HepG2 (cell line): ENCODE results near the gene PITPNM2. TPM values are rescaled to one million over a fixed set of nuclear protein-coding genes. Genes with fewer than 3 reads are reported as not detected.

Experiments
- ATAC-seq: fragments of 200-7000 bp; cut with Tn5 transposase; 3 replicates; pipeline ENCODE4 v1.9.1; 2020; ENCODE audit warnings: mild to moderate bottlenecking, moderate library complexity
- BruUV-seq: library from RNA; stranded (reverse); fragments of 400-500 nt; replicated peaks from 2 replicates; lab custom pipeline; 2021; lab: Mats Ljungman, UMichigan
- CTCF ChIA-PET: fragments of 300-600 bp; formaldehyde crosslinking; extraction: SDS; loops from one replicate; lab custom pipeline; 2021; ENCODE audit warnings: low total read pairs, inconsistent platforms, low intra/inter-chr PET ratio; lab: Yijun Ruan, JAX
- POLR2A ChIA-PET: fragments of 350-600 bp; sonication (Branson Sonifier 250); formaldehyde crosslinking; loops from one replicate; lab custom pipeline; 2020; ENCODE audit warnings: antibody characterized with exemption, inconsistent platforms; lab: Yijun Ruan, JAX
- DNase-seq: peaks from one replicate; pipeline ENCODE4 v3.0.0-alpha.2; 2015; ENCODE audit warnings: low spot score
- FAIRE-seq: peaks from 3 replicates; lab custom pipeline; 2011; peaks lifted over from hg19 to GRCh38; lab: Jason Lieb, UNC
- H2AFZ ChIP-seq: one replicate; pipeline ENCODE4 v1.6.1; 2011; ENCODE audit warnings: low read length, inconsistent platforms
- H3K27ac ChIP-seq: fragments of 300-600 bp; 3 replicates; pipeline ENCODE4 v1.8.0; 2011; ENCODE audit warnings: mixed run types, mild to moderate bottlenecking, mixed read lengths, low read length, inconsistent platforms; ENCODE audit not compliant: insufficient read depth; ENCODE audit errors: extremely low read length
- H3K27me3 ChIP-seq, 2 experiments: fragments of 200-600 bp in 1 of 2; 2 replicates in 1 of 2; 3 replicates in 1 of 2; pipeline versions ENCODE4 v1.6.0 to v1.8.0; 2011; ENCODE audit warnings: low read length in 2 of 2, mild to moderate bottlenecking in 2 of 2, moderate library complexity in 2 of 2, inconsistent platforms in 1 of 2; ENCODE audit not compliant: insufficient read depth in 2 of 2, control insufficient read depth in 1 of 2
- H3K36me3 ChIP-seq, 2 experiments: fragments of 200-600 bp in 1 of 2; replicated peaks in 1 of 2; 2 replicates in 1 of 2; 3 replicates in 1 of 2; pipeline versions ENCODE4 v1.5.1 to v1.8.0; 2011; ENCODE audit warnings: low read length in 2 of 2, inconsistent platforms in 1 of 2; ENCODE audit not compliant: insufficient read depth in 2 of 2, control insufficient read depth in 1 of 2
- H3K4me1 ChIP-seq: 2 replicates; pipeline ENCODE4 v1.5.1; 2012; ENCODE audit warnings: low read length, inconsistent platforms; ENCODE audit not compliant: insufficient read depth
- H3K4me2 ChIP-seq: 2 replicates; pipeline ENCODE4 v1.6.0; 2011; ENCODE audit warnings: low read depth, low read length, inconsistent platforms
- H3K4me3 ChIP-seq, 3 experiments: fragments of 200-600 bp in 1 of 3; sonication (generic), shearing (Covaris generic) in 1 of 3; replicated peaks in 1 of 3; 2 replicates each; pipeline ENCODE4 v1.5.1; 2011 to 2016; ENCODE audit warnings: low read length in 3 of 3, inconsistent platforms in 2 of 3, low read depth in 2 of 3, mild to moderate bottlenecking in 2 of 3, control low read depth in 1 of 3, mixed read lengths in 1 of 3; ENCODE audit not compliant: insufficient read depth in 1 of 3
- H3K79me2 ChIP-seq: one replicate; pipeline ENCODE4 v1.6.1; 2011; ENCODE audit warnings: low read length, inconsistent platforms; ENCODE audit not compliant: insufficient read depth
- H3K9ac ChIP-seq: 2 replicates; pipeline ENCODE4 v1.6.0; 2011; ENCODE audit warnings: mild to moderate bottlenecking, low read depth, low read length, inconsistent platforms; ENCODE audit not compliant: insufficient read depth
- H3K9me3 ChIP-seq: 2 replicates; pipeline ENCODE4 v1.5.1; 2012; ENCODE audit warnings: mild to moderate bottlenecking, low read length
- H4K20me1 ChIP-seq: 2 replicates; pipeline ENCODE4 v1.6.0; 2011; ENCODE audit warnings: inconsistent platforms, mild to moderate bottlenecking, low read length, moderate library complexity; ENCODE audit not compliant: insufficient read depth
- AKAP8 ChIP-seq: sonication (generic); formaldehyde crosslinking; IDR thresholded peaks from 2 replicates; pipeline ENCODE4 v1.5.1; 2020; ENCODE audit warnings: mild to moderate bottlenecking, missing genetic modification reagents
- ETV5 ChIP-seq: IDR thresholded peaks from 2 replicates; pipeline ENCODE4 v1.6.1; 2018; ENCODE audit warnings: missing biosample characterization, missing genetic modification reagents, inconsistent platforms, borderline replicate concordance
- GABPB1 ChIP-seq: IDR thresholded peaks from 2 replicates; pipeline ENCODE4 v1.6.1; 2016; ENCODE audit warnings: mild to moderate bottlenecking, missing genetic modification reagents, moderate library complexity, missing compliant biosample characterization
- GMEB1 ChIP-seq: sonication (generic); formaldehyde crosslinking; IDR thresholded peaks from 2 replicates; pipeline ENCODE4 v1.5.1; 2020; ENCODE audit warnings: missing genetic modification reagents, mild to moderate bottlenecking, borderline replicate concordance
- JUN ChIP-seq: sonication (generic); formaldehyde crosslinking; IDR thresholded peaks from 2 replicates; pipeline ENCODE4 v1.4.0; 2020; ENCODE audit warnings: mild to moderate bottlenecking, missing genetic modification reagents
- NFE2 ChIP-seq: sonication (generic); formaldehyde crosslinking; IDR thresholded peaks from 2 replicates; pipeline ENCODE4 v1.4.0; 2020; ENCODE audit warnings: missing genetic modification reagents
- NRL ChIP-seq: sonication (generic); formaldehyde crosslinking; IDR thresholded peaks from 2 replicates; pipeline ENCODE4 v1.5.0; 2020; ENCODE audit warnings: missing genetic modification reagents, mild to moderate bottlenecking, moderate library complexity, borderline replicate concordance
- POLR2AphosphoS5 ChIP-seq: IDR thresholded peaks from 2 replicates; pipeline ENCODE4 v1.6.1; 2012; ENCODE audit warnings: low read depth, low read length
- RXRB ChIP-seq: IDR thresholded peaks from 2 replicates; pipeline ENCODE4 v1.6.1; 2016; ENCODE audit warnings: borderline replicate concordance, missing genetic modification reagents, missing compliant biosample characterization
- SAFB2 ChIP-seq: sonication (generic); formaldehyde crosslinking; IDR thresholded peaks from 2 replicates; pipeline ENCODE4 v1.5.1; 2020; ENCODE audit warnings: missing genetic modification reagents, low read depth, mild to moderate bottlenecking, borderline replicate concordance
- SETDB1 ChIP-seq: sonication (generic); formaldehyde crosslinking; IDR thresholded peaks from 2 replicates; pipeline ENCODE4 v1.5.1; 2020; ENCODE audit warnings: missing genetic modification reagents, mild to moderate bottlenecking, borderline replicate concordance
- SP140L ChIP-seq: sonication (generic); formaldehyde crosslinking; IDR thresholded peaks from 2 replicates; pipeline ENCODE4 v1.4.0; 2020; ENCODE audit warnings: missing genetic modification reagents, borderline replicate concordance
- SP5 ChIP-seq: IDR thresholded peaks from 2 replicates; pipeline ENCODE4 v1.6.1; 2016; ENCODE audit warnings: low read depth, borderline replicate concordance
- TRIM24 ChIP-seq: sonication (generic); formaldehyde crosslinking; IDR thresholded peaks from 2 replicates; pipeline ENCODE4 v1.8.0; 2022; ENCODE audit warnings: mild to moderate bottlenecking, missing genetic modification reagents
- ZBTB4 ChIP-seq: sonication (generic); formaldehyde crosslinking; IDR thresholded peaks from 2 replicates; pipeline ENCODE4 v1.4.0; 2020; ENCODE audit warnings: missing genetic modification reagents, mild to moderate bottlenecking, borderline replicate concordance
- ZNF136 ChIP-seq: sonication (generic); formaldehyde crosslinking; IDR thresholded peaks from 2 replicates; pipeline ENCODE4 v1.8.1; 2022; ENCODE audit warnings: low read depth, mild to moderate bottlenecking, moderate library complexity, missing genetic modification reagents
- ZNF644 ChIP-seq: IDR thresholded peaks from 2 replicates; pipeline ENCODE4 v1.6.1; 2016; ENCODE audit warnings: low read depth
- ZNF724P ChIP-seq: sonication (generic); formaldehyde crosslinking; IDR thresholded peaks from 2 replicates; pipeline ENCODE4 v1.8.0; 2022; ENCODE audit warnings: missing genetic modification reagents, borderline replicate concordance
- ZNF780A ChIP-seq: sonication (generic); formaldehyde crosslinking; IDR thresholded peaks from 2 replicates; pipeline ENCODE4 v1.8.0; 2022; ENCODE audit warnings: mild to moderate bottlenecking, missing genetic modification reagents, moderate library complexity
- ZSCAN31 ChIP-seq: sonication (generic); formaldehyde crosslinking; IDR thresholded peaks from 2 replicates; pipeline ENCODE4 v1.5.0; 2020; ENCODE audit warnings: low read depth, mild to moderate bottlenecking, missing genetic modification reagents
- WGBS: methylation state at CpG from one replicate; pipeline ENCODE4 v1.1.6; 2017; ENCODE audit warnings: low lambda C conversion rate; 5-methylcytosine and 5-hydroxymethylcytosine counted together
- in situ Hi-C: cut with HindIII; loops from 2 replicates; pipeline ENCODE4 v1.10.0; 2017; ENCODE audit warnings: low pct_unique_long_range_greater_than_20kb; ENCODE audit not compliant: extremely low pct_ligation_motif_present
- intact Hi-C: fragments of 100-400 bp; cut with micrococcal nuclease; formaldehyde crosslinking; loops from one replicate; pipeline ENCODE4 v1.10.0; 2022; ENCODE audit not compliant: unreplicated experiment
- polyA plus RNA-seq, 8 experiments: library from polyadenylated mRNA; depleted of rRNA in 3 of 8; stranded (reverse) in 7 of 8; unstranded in 1 of 8; fragments of >200 nt; fragmentation: Illumina TruSeq in 4 of 8; extraction: Trizol in 4 of 8; gene quantifications; 2 replicates each; pipeline versions ENCODE4 v1.2.1 to v1.2.3, GENCODE V29; 2011 to 2016; ENCODE audit warnings: low read depth in 4 of 8, missing spikeins in 1 of 8, mixed read lengths in 1 of 8; ENCODE audit not compliant: insufficient read depth in 1 of 8
- total RNA-seq, 5 experiments: library from RNA; depleted of rRNA; stranded (reverse); fragments of >200 nt; fragmentation: Illumina TruSeq; extraction: Trizol; gene quantifications; 2 replicates each; pipeline ENCODE4 v1.2.3, GENCODE V29; 2016; ENCODE audit warnings: low read depth in 1 of 5

The PITPNM2 gene
- total and polyA plus RNA-seq, 2 of the 13 experiments (the other 11 are each of a cell fraction or from before 2014, with no cell fraction given) = 4.2 to 5.3 TPM

- intact Hi-C loops = loop anchor here (5.0 kb wide), 1 partner anchor 48 kb away; no protein-coding TSS in a partner anchor
- TF ChIP-seq NFE2 (CRISPR knock-in tag) = no peak
- TF ChIP-seq NRL (CRISPR knock-in tag) = no peak
- TF ChIP-seq AKAP8 (CRISPR knock-in tag) = no peak
- TF ChIP-seq SP140L (CRISPR knock-in tag) = no peak
- no peak for TF ChIP-seq ZNF644 (CRISPR knock-in tag)
- TF ChIP-seq ZSCAN31 (CRISPR knock-in tag) = no peak
- TF ChIP-seq RXRB = peak; percentile 31; the same call in 1 of the 2 replicates
- TF ChIP-seq ZNF136 = no peak
- TF ChIP-seq POLR2AphosphoS5 = 0 out of 2 replicates have a peak, but pooled peaks have one; percentile 44
- peak; percentile 52 for TF ChIP-seq ETV5 (CRISPR knock-in tag)
- TF ChIP-seq ZNF724P (CRISPR knock-in tag) = no peak
- no peak for TF ChIP-seq ZNF780A
- no peak for TF ChIP-seq ZBTB4 (CRISPR knock-in tag)
- no peak for TF ChIP-seq SETDB1 (CRISPR knock-in tag)
- no peak; the same call in 1 of the 2 replicates for TF ChIP-seq SP5
- no peak for TF ChIP-seq JUN
- TF ChIP-seq GMEB1 = peak; percentile 34; the same call in 1 of the 2 replicates
- no peak for TF ChIP-seq TRIM24 (CRISPR knock-in tag)
- no peak for TF ChIP-seq GABPB1 (CRISPR knock-in tag)
- no peak for TF ChIP-seq SAFB2 (CRISPR knock-in tag)
Measured at GRCh38 chr12:123139926-123140675, 10.8 kb downstream of the PITPNM2 start.

More at GRCh38 chr12:123139926-123140675, 10.8 kb downstream of the PITPNM2 start:
- ChIA-PET CTCF (no interaction called here), POLR2A (interaction anchor here (0.8 to 4.2 kb wide), 14 partner anchors 8 to 225 kb away, joined by 3 to 34 read pairs (median 6); partner anchors contain the start of genes MPHOSPH9 and MTRFR)
- Histone ChIP-seq H3K9ac (peak overlapping the region; percentile 77), H3K27me3 (no peaks in the 10 kb centered on the region), H3K27ac (peak overlapping the region; percentile 97), H3K4me2 (peak overlapping the region; percentile 94), H2AFZ (no peak overlapping the region), H3K4me1 (peaks cover 64% of the 10 kb centered on the region), H3K36me3 (peaks cover 0 to 3% of the 10 kb centered on the region in 2 experiments; a peak in 3 of 5 replicates), H3K4me3 (peak overlapping the region; percentile 10 to 71 (median 43)), H3K79me2 (peaks cover 40% of the 10 kb centered on the region), H4K20me1 (no peaks in the 10 kb centered on the region), H3K9me3 (no peaks in the 10 kb centered on the region)
- ATAC-seq = peak; percentile 51
- in situ Hi-C loops = no loop called here
- WGBS = 5% methylated on average over 6 of the region's 6 CpGs
- DNase-seq = peak; percentile 61
- BruUV-seq = no TSS peak
- FAIRE-seq = no peak
